Measurements from ENCODE around the gene OBSCN. TPM values are rescaled to one million over a fixed set of nuclear protein-coding genes. Genes with fewer than 3 reads are reported as not detected.

The OBSCN gene
- total and polyA plus RNA-seq, 2 of the 13 experiments (the other 11 are each of a cell fraction or from before 2014, with no cell fraction given): 0.20 TPM

- TF ChIP-seq, protein P1, sequence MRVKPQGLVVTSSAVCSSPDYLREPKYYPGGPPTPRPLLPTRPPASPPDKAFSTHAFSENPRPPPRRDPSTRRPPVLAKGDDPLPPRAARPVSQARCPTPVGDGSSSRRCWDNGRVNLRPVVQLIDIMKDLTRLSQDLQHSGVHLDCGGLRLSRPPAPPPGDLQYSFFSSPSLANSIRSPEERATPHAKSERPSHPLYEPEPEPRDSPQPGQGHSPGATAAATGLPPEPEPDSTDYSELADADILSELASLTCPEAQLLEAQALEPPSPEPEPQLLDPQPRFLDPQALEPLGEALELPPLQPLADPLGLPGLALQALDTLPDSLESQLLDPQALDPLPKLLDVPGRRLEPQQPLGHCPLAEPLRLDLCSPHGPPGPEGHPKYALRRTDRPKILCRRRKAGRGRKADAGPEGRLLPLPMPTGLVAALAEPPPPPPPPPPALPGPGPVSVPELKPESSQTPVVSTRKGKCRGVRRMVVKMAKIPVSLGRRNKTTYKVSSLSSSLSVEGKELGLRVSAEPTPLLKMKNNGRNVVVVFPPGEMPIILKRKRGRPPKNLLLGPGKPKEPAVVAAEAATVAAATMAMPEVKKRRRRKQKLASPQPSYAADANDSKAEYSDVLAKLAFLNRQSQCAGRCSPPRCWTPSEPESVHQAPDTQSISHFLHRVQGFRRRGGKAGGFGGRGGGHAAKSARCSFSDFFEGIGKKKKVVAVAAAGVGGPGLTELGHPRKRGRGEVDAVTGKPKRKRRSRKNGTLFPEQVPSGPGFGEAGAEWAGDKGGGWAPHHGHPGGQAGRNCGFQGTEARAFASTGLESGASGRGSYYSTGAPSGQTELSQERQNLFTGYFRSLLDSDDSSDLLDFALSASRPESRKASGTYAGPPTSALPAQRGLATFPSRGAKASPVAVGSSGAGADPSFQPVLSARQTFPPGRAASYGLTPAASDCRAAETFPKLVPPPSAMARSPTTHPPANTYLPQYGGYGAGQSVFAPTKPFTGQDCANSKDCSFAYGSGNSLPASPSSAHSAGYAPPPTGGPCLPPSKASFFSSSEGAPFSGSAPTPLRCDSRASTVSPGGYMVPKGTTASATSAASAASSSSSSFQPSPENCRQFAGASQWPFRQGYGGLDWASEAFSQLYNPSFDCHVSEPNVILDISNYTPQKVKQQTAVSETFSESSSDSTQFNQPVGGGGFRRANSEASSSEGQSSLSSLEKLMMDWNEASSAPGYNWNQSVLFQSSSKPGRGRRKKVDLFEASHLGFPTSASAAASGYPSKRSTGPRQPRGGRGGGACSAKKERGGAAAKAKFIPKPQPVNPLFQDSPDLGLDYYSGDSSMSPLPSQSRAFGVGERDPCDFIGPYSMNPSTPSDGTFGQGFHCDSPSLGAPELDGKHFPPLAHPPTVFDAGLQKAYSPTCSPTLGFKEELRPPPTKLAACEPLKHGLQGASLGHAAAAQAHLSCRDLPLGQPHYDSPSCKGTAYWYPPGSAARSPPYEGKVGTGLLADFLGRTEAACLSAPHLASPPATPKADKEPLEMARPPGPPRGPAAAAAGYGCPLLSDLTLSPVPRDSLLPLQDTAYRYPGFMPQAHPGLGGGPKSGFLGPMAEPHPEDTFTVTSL (CRISPR knock-in tag; IDR thresholded peaks at IDR 0.05; ENCODE audit: borderline replicate concordance): no peak
- TF ChIP-seq CENPX (CRISPR knock-in tag; IDR thresholded peaks at IDR 0.05) (no peak), ZMYM4 (CRISPR knock-in tag; IDR thresholded peaks at IDR 0.05) (peak; percentile 93), NONO (IDR thresholded peaks at IDR 0.05) (no peak), NONO (CRISPR knock-in tag; conservative IDR thresholded peaks at IDR 0.05) (0 out of 2 replicates have a peak, but pooled peaks have one; percentile 22), KDM2A (CRISPR knock-in tag; IDR thresholded peaks at IDR 0.05; ENCODE audit: borderline replicate concordance, low read depth) (no peak), ZNF407 (CRISPR knock-in tag; IDR thresholded peaks at IDR 0.05; ENCODE audit: not compliant biosample characterization) (no peak), IRF9 (CRISPR knock-in tag; IDR thresholded peaks at IDR 0.05; ENCODE audit: borderline replicate concordance) (no peak), NFIB (CRISPR knock-in tag; IDR thresholded peaks at IDR 0.05; ENCODE audit: borderline replicate concordance) (no peak), MTA1 (CRISPR knock-in tag; IDR thresholded peaks at IDR 0.05; ENCODE audit: borderline replicate concordance) (no peak; the same call in 1 of the 2 replicates), ZNF230 (CRISPR knock-in tag; IDR thresholded peaks at IDR 0.05) (no peak)
Measured at GRCh38 chr1:228394571-228395394, 186.9 kb downstream of the OBSCN start (continued).
